HG02885 (cell line): ENCODE results near the gene PIKFYVE.
"Not testable (repeated sequence)": the region's sequence is repeated elsewhere in the genome, so short reads cannot be mapped to it uniquely, and the experiment has no call there.

ENCODE experiments used
- ATAC-seq: cut with Tn5 transposase; IDR thresholded peaks from one replicate; pipeline ENCODE4 v1.9.1; 2021; ENCODE audit warnings: mild to moderate bottlenecking; ENCODE audit not compliant: unreplicated experiment, poor library complexity

PIKFYVE gene

GRCh38 chr2:208300847-208301618 is 35.0 kb downstream of the PIKFYVE start:
- no peak for ATAC-seq

- no peak for ATAC-seq
Observed at GRCh38 chr2:208304157-208304556, 38.1 kb downstream of the PIKFYVE start.

- ATAC-seq, result no peak
Observed at GRCh38 chr2:208304695-208305094, 38.6 kb downstream of the PIKFYVE start.

- no peak for ATAC-seq
Observed at GRCh38 chr2:208306291-208306690, 40.2 kb downstream of the PIKFYVE start.

- peak; percentile 63 for ATAC-seq
Observed at GRCh38 chr2:208311321-208311720, 45.3 kb downstream of the PIKFYVE start.

GRCh38 chr2:208311954-208312353 is 45.9 kb downstream of the PIKFYVE start:
- ATAC-seq, result peak; percentile 75

GRCh38 chr2:208315081-208315788 is 49.2 kb downstream of the PIKFYVE start:
- peak; percentile 69 for ATAC-seq

- no peak for ATAC-seq
Observed at GRCh38 chr2:208318127-208318526, 52.1 kb downstream of the PIKFYVE start.

GRCh38 chr2:208319391-208319790 is 53.3 kb downstream of the PIKFYVE start:
- no peak for ATAC-seq

GRCh38 chr2:208320686-208321085 is 54.6 kb downstream of the PIKFYVE start:
- ATAC-seq, result peak; percentile 95

GRCh38 chr2:208326016-208326415 is 60.0 kb downstream of the PIKFYVE start:
- ATAC-seq, result no peak

- no peak for ATAC-seq
Observed at GRCh38 chr2:208329485-208329884, 63.4 kb downstream of the PIKFYVE start.

GRCh38 chr2:208334230-208334629 is 68.2 kb downstream of the PIKFYVE start:
- ATAC-seq, result no peak

- no peak for ATAC-seq
Observed at GRCh38 chr2:208346756-208347155, 80.7 kb downstream of the PIKFYVE start.

- ATAC-seq, result no peak
Observed at GRCh38 chr2:208350610-208351009, 84.6 kb downstream of the PIKFYVE start.

GRCh38 chr2:208352644-208353567 is 86.9 kb downstream of the PIKFYVE start:
- ATAC-seq, result no peak

- ATAC-seq, result no peak
Observed at GRCh38 chr2:208354964-208355381, 88.9 kb downstream of the PIKFYVE start.

GRCh38 chr2:208356420-208356819 is 90.4 kb downstream of the PIKFYVE start:
- ATAC-seq, result not testable (repeated sequence)

GRCh38 chr2:208356846-208357574 is 91.0 kb downstream of the PIKFYVE start:
- ATAC-seq, result no peak
